Smooth muscle cell of bladder (primary cell): Measurements from ENCODE around the gene CINP. TPM values are rescaled to one million over a fixed set of nuclear protein-coding genes. Genes with fewer than 3 reads are reported as not detected.

Experiments used
- total RNA-seq: library from RNA; depleted of rRNA; stranded (reverse); fragments of >200 nt; gene quantifications from 2 replicates; pipeline ENCODE4 v1.2.3, GENCODE V29; 2014

CINP gene
- total RNA-seq: 43.1 and 52.9 TPM in 2 replicates

GRCh38 chr14:102362545-102363181 lies at the start of gene CINP, which contains the start of gene TECPR2:
TSS of gene CINP (minus strand) at chr14:102362890. CDS start at chr14:102362851, 39 bp downstream.
TSS of gene TECPR2 (plus strand) at chr14:102362941. CDS start at chr14:102376722, 13,781 bp downstream.

GRCh38 chr14:102319351-102320032 lies 43.2 kb downstream of the CINP start, which contains the start of gene ZNF839:
TSS of gene ZNF839 (plus strand) at chr14:102319746. CDS start at chr14:102319766, 20 bp downstream.

GRCh38 chr14:102304611-102305506 lies 57.8 kb downstream of the CINP start, which contains the start of gene MOK:
TSS of gene MOK (minus strand) at chr14:102305164. CDS start at chr14:102304968, 196 bp downstream.

Other genes starting within 250 kb of the CINP start
- 12.7 and 15.5 TPM in 2 replicates for gene WDR20, start 223.0 kb downstream of the CINP start, total RNA-seq
- 8.4 and 8.5 TPM in 2 replicates for gene MOK, start 57.7 kb downstream of the CINP start, total RNA-seq
- gene ZNF839, start 43.1 kb downstream of the CINP start, total RNA-seq: 8.0 and 8.1 TPM in 2 replicates
- 6.7 and 9.8 TPM in 2 replicates for gene TECPR2, start 51 bp upstream of the CINP start, total RNA-seq
- 9.2 and 17.8 TPM in 2 replicates for gene ANKRD9, start 146.9 kb upstream of the CINP start, total RNA-seq
- 7.4 and 8.5 TPM in 2 replicates for gene RCOR1, start 229.8 kb upstream of the CINP start, total RNA-seq